ENCODE results near the gene ZCCHC3. TPM values are rescaled to one million over a fixed set of nuclear protein-coding genes. Genes with fewer than 3 reads are reported as not detected.

Gene ZCCHC3
- total and polyA plus RNA-seq, 2 experiments from 2014 or later = 26.5 to 66.3 TPM

DNA sequence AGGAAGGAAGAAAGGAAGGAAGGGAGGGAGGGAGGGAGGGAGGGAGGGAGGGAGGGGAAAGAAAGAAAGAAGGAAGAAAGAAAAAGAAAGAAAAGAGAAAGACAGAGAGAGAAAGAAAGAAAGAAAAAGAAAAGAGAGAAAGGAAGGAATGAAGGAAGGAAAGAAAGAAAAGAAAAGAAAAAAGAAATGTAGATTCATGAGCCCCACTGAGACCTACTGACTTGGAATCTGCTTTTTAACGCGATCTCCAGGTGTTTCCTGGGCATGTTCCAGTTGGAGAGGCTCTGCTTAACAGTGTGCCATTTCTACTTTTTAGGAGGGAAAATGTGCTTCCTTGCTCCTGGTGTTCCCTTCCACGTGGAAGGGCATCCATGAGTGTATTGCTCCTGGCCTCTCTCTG lies 23.5 kb upstream of the ZCCHC3 start:
- no peak for TF ChIP-seq NANOG (IDR thresholded peaks at IDR 0.05; ENCODE audit: borderline replicate concordance)
- TF ChIP-seq EZH2phosphoT487 (IDR thresholded peaks at IDR 0.05; ENCODE audit: unreplicated experiment) = no peak
- no peak for TF ChIP-seq REST (IDR thresholded peaks at IDR 0.05; ENCODE audit: unreplicated experiment)
- TF ChIP-seq, protein P1, sequence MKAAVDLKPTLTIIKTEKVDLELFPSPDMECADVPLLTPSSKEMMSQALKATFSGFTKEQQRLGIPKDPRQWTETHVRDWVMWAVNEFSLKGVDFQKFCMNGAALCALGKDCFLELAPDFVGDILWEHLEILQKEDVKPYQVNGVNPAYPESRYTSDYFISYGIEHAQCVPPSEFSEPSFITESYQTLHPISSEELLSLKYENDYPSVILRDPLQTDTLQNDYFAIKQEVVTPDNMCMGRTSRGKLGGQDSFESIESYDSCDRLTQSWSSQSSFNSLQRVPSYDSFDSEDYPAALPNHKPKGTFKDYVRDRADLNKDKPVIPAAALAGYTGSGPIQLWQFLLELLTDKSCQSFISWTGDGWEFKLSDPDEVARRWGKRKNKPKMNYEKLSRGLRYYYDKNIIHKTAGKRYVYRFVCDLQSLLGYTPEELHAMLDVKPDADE (IDR thresholded peaks at IDR 0.05) = no peak
- TF ChIP-seq, protein P2, sequence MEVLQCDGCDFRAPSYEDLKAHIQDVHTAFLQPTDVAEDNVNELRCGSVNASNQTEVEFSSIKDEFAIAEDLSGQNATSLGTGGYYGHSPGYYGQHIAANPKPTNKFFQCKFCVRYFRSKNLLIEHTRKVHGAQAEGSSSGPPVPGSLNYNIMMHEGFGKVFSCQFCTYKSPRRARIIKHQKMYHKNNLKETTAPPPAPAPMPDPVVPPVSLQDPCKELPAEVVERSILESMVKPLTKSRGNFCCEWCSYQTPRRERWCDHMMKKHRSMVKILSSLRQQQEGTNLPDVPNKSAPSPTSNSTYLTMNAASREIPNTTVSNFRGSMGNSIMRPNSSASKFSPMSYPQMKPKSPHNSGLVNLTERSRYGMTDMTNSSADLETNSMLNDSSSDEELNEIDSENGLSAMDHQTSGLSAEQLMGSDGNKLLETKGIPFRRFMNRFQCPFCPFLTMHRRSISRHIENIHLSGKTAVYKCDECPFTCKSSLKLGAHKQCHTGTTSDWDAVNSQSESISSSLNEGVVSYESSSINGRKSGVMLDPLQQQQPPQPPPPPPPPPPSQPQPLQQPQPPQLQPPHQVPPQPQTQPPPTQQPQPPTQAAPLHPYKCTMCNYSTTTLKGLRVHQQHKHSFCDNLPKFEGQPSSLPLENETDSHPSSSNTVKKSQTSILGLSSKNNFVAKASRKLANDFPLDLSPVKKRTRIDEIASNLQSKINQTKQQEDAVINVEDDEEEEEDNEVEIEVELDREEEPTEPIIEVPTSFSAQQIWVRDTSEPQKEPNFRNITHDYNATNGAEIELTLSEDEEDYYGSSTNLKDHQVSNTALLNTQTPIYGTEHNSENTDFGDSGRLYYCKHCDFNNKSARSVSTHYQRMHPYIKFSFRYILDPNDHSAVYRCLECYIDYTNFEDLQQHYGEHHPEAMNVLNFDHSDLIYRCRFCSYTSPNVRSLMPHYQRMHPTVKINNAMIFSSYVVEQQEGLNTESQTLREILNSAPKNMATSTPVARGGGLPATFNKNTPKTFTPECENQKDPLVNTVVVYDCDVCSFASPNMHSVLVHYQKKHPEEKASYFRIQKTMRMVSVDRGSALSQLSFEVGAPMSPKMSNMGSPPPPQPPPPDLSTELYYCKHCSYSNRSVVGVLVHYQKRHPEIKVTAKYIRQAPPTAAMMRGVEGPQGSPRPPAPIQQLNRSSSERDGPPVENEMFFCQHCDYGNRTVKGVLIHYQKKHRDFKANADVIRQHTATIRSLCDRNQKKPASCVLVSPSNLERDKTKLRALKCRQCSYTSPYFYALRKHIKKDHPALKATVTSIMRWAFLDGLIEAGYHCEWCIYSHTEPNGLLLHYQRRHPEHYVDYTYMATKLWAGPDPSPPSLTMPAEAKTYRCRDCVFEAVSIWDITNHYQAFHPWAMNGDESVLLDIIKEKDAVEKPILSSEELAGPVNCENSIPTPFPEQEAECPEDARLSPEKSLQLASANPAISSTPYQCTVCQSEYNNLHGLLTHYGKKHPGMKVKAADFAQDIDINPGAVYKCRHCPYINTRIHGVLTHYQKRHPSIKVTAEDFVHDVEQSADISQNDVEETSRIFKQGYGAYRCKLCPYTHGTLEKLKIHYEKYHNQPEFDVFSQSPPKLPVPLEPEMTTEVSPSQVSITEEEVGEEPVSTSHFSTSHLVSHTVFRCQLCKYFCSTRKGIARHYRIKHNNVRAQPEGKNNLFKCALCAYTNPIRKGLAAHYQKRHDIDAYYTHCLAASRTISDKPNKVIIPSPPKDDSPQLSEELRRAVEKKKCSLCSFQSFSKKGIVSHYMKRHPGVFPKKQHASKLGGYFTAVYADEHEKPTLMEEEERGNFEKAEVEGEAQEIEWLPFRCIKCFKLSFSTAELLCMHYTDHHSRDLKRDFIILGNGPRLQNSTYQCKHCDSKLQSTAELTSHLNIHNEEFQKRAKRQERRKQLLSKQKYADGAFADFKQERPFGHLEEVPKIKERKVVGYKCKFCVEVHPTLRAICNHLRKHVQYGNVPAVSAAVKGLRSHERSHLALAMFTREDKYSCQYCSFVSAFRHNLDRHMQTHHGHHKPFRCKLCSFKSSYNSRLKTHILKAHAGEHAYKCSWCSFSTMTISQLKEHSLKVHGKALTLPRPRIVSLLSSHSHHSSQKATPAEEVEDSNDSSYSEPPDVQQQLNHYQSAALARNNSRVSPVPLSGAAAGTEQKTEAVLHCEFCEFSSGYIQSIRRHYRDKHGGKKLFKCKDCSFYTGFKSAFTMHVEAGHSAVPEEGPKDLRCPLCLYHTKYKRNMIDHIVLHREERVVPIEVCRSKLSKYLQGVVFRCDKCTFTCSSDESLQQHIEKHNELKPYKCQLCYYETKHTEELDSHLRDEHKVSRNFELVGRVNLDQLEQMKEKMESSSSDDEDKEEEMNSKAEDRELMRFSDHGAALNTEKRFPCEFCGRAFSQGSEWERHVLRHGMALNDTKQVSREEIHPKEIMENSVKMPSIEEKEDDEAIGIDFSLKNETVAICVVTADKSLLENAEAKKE (CRISPR knock-in tag; IDR thresholded peaks at IDR 0.05) = no peak
- TF ChIP-seq ZNF331 (CRISPR knock-in tag; IDR thresholded peaks at IDR 0.05; ENCODE audit: low read depth) = no peak
- no peak for TF ChIP-seq POLR2AphosphoS5 (IDR thresholded peaks at IDR 0.05; ENCODE audit: low read depth)
- TF ChIP-seq EZH2 (IDR thresholded peaks at IDR 0.05; ENCODE audit: low read depth, unreplicated experiment) = no peak
- no peak for TF ChIP-seq JUNB (IDR thresholded peaks at IDR 0.05; ENCODE audit: unreplicated experiment)
- TF ChIP-seq STAT1 (IDR thresholded peaks at IDR 0.05; ENCODE audit: unreplicated experiment) = no peak
- TF ChIP-seq ZNF114 (CRISPR knock-in tag; IDR thresholded peaks at IDR 0.05) = no peak
- TF ChIP-seq CREB1 (CRISPR knock-in tag; IDR thresholded peaks at IDR 0.05; ENCODE audit: low read depth) = no peak
- TF ChIP-seq, protein P3, sequence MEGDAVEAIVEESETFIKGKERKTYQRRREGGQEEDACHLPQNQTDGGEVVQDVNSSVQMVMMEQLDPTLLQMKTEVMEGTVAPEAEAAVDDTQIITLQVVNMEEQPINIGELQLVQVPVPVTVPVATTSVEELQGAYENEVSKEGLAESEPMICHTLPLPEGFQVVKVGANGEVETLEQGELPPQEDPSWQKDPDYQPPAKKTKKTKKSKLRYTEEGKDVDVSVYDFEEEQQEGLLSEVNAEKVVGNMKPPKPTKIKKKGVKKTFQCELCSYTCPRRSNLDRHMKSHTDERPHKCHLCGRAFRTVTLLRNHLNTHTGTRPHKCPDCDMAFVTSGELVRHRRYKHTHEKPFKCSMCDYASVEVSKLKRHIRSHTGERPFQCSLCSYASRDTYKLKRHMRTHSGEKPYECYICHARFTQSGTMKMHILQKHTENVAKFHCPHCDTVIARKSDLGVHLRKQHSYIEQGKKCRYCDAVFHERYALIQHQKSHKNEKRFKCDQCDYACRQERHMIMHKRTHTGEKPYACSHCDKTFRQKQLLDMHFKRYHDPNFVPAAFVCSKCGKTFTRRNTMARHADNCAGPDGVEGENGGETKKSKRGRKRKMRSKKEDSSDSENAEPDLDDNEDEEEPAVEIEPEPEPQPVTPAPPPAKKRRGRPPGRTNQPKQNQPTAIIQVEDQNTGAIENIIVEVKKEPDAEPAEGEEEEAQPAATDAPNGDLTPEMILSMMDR (conservative IDR thresholded peaks at IDR 0.05; ENCODE audit: low read depth in 2 of 2) = no peak
- Mint-ChIP-seq H3K4me1 (peaks cover 8% of the 10 kb centered on the region), H3K27ac (no peak overlapping the region), H3K4me3 (no peak overlapping the region), H3K27me3 (ENCODE audit: insufficient read depth, low read depth, poor library complexity) (peaks cover 10% of the 10 kb centered on the region), H3K36me3 (ENCODE audit: low read depth) (peaks cover 43% of the 10 kb centered on the region), H3K9me3 (0 out of 3 replicates have a peak, but pooled peaks cover 5% of the 10 kb centered on the region)
- Histone ChIP-seq H3F3A (replicated peaks; ENCODE audit: low read depth) (peaks cover 11% of the 10 kb centered on the region), H2AFZ (no peak overlapping the region), H3K4me2 (no peak overlapping the region), H3K4me3 (no peak overlapping the region), H3K79me2 (replicated peaks; ENCODE audit: insufficient read depth) (no peaks in the 10 kb centered on the region), H3K27ac (ENCODE audit: low read depth) (no peak overlapping the region), H3K36me3 (ENCODE audit: insufficient read depth) (0 out of 2 replicates have a peak, but pooled peaks cover 4% of the 10 kb centered on the region), H3K4me1 (ENCODE audit: insufficient read depth) (peaks cover 6% of the 10 kb centered on the region; the same call in 1 of the 2 replicates), H4K20me1 (replicated peaks; ENCODE audit: insufficient read depth) (peaks cover 12% of the 10 kb centered on the region), H3K27me3 (ENCODE audit: insufficient read depth) (peaks cover 1% of the 10 kb centered on the region; the same call in 1 of the 2 replicates), H3K9me2 (ENCODE audit: insufficient read depth) (no peaks in the 10 kb centered on the region)
- no peak for DNase-seq (ENCODE audit: low spot score)
- no peak for ATAC-seq

Measured in GM23338 (cell line).